GM12891 (cell line): ENCODE measurements around the gene GARS1.

ENCODE experiments used
- DNase-seq: peaks from one replicate; pipeline ENCODE4 v3.0.0; 2011; ENCODE audit warnings: low spot score; ENCODE audit not compliant: insufficient read length
- FAIRE-seq: peaks from 2 replicates; lab custom pipeline; 2011; peaks lifted over from hg19 to GRCh38; lab: Jason Lieb, UNC
- PAX5 ChIP-seq: IDR thresholded peaks from 2 replicates; pipeline ENCODE4 v1.6.1; 2011; ENCODE audit warnings: low read length, moderate library complexity, mild to moderate bottlenecking; ENCODE audit not compliant: insufficient read depth, severe bottlenecking
- POLR2A ChIP-seq: IDR thresholded peaks from 2 replicates; pipeline ENCODE4 v1.6.1; 2011; ENCODE audit warnings: low read depth, low read length, control low read depth
- POLR2AphosphoS5 ChIP-seq: IDR thresholded peaks from 2 replicates; pipeline ENCODE4 v1.6.1; 2011; ENCODE audit warnings: low read depth, low read length, control low read depth
- POU2F2 ChIP-seq: IDR thresholded peaks from 2 replicates; pipeline ENCODE4 v1.6.1; 2011; ENCODE audit warnings: low read depth, mild to moderate bottlenecking, control low read depth, low read length, moderate library complexity
- SPI1 ChIP-seq: IDR thresholded peaks from 2 replicates; pipeline ENCODE4 v1.6.1; 2011; ENCODE audit warnings: low read depth, low read length, control low read depth
- TAF1 ChIP-seq: IDR thresholded peaks from 2 replicates; pipeline ENCODE4 v1.6.1; 2011; ENCODE audit warnings: low read depth, low read length, control low read depth

The GARS1 gene

GRCh38 chr7:30652698-30653641 lies 58.3 kb downstream of the GARS1 start:
- no peak for TF ChIP-seq POLR2A
- no peak for TF ChIP-seq POLR2AphosphoS5
- TF ChIP-seq PAX5, result no peak
- TF ChIP-seq SPI1, result no peak
- no peak for TF ChIP-seq POU2F2
- TF ChIP-seq TAF1, result no peak
- FAIRE-seq (no peak), DNase-seq (no peak)

- DNase-seq (no peak), FAIRE-seq (no peak)
- TF ChIP-seq PAX5 (no peak), SPI1 (no peak), POU2F2 (no peak), POLR2A (no peak), POLR2AphosphoS5 (no peak), TAF1 (no peak)
Observed at GRCh38 chr7:30654296-30655090, 59.8 kb downstream of the GARS1 start.

- DNase-seq, result no peak
- TF ChIP-seq SPI1, result no peak
- no peak for TF ChIP-seq PAX5
- no peak for TF ChIP-seq POU2F2
- TF ChIP-seq TAF1, result no peak
- TF ChIP-seq POLR2AphosphoS5, result no peak
- TF ChIP-seq POLR2A, result no peak
- no peak for FAIRE-seq
Observed at GRCh38 chr7:30655096-30655970, 60.7 kb downstream of the GARS1 start.

GRCh38 chr7:30656006-30656957 lies 61.6 kb downstream of the GARS1 start:
- FAIRE-seq, result no peak
- TF ChIP-seq POLR2AphosphoS5 (no peak), PAX5 (no peak), POLR2A (no peak), SPI1 (no peak), TAF1 (no peak), POU2F2 (no peak)
- DNase-seq, result no peak

- DNase-seq (no peak), FAIRE-seq (no peak)
- TF ChIP-seq POLR2AphosphoS5, result no peak
- no peak for TF ChIP-seq POU2F2
- TF ChIP-seq SPI1, result no peak
- TF ChIP-seq TAF1, result no peak
- TF ChIP-seq PAX5, result no peak
- TF ChIP-seq POLR2A, result no peak
Observed at GRCh38 chr7:30657131-30657530, 62.5 kb downstream of the GARS1 start.

- TF ChIP-seq TAF1 (no peak), POU2F2 (no peak)
- FAIRE-seq (no peak), DNase-seq (no peak)
Observed at GRCh38 chr7:30658479-30659074, 63.9 kb downstream of the GARS1 start.

- FAIRE-seq (no peak), DNase-seq (no peak)
- no peak for TF ChIP-seq POLR2A
Observed at GRCh38 chr7:30659312-30659711, 64.6 kb downstream of the GARS1 start.
